ENCODE measurements around the gene SESTD1.

- TF ChIP-seq ZNF565 (CRISPR knock-in tag; conservative IDR thresholded peaks at IDR 0.05; ENCODE audit: low read depth) (no peak), SNAI2 (CRISPR knock-in tag; IDR thresholded peaks at IDR 0.05) (no peak)
Measured at GRCh38 chr2:179224361-179224760, 40.3 kb downstream of the SESTD1 start.

Data from SK-N-SH treated with all-trans-retinoic acid at 6 μM for 48 hours (cell line).